A673 (cell line): ENCODE results near the gene RPL10A. TPM values are rescaled to one million over a fixed set of nuclear protein-coding genes. Genes with fewer than 3 reads are reported as not detected.

Source experiments
- BruUV-seq: library from RNA; stranded (reverse); fragments of 400-500 nt; replicated peaks from 2 replicates; lab custom pipeline; 2021; lab: Mats Ljungman, UMichigan
- CTCF ChIA-PET: fragments of 300-600 bp; sonication (Branson Sonifier 250); formaldehyde crosslinking; loops from one replicate; lab custom pipeline; 2022; ENCODE audit warnings: antibody characterized with exemption; lab: Charles Lee
- POLR2A ChIA-PET: fragments of 300-600 bp; sonication (Branson Sonifier 250); formaldehyde crosslinking; loops from one replicate; lab custom pipeline; 2022; ENCODE audit warnings: antibody characterized with exemption; ENCODE audit not compliant: low non-redundant PET; lab: Charles Lee
- DNase-seq: peaks from one replicate; pipeline ENCODE4 v3.0.0-alpha.2; 2015; ENCODE audit warnings: low spot score
- H3K27ac ChIP-seq: fragments of 200-600 bp; sonication (generic); 2 replicates; pipeline ENCODE4 v1.5.1; 2016; ENCODE audit warnings: mixed run types, low read depth, mild to moderate bottlenecking, mixed read lengths, antibody characterized with exemption, low read length; ENCODE audit not compliant: poor library complexity, severe bottlenecking
- H3K27me3 ChIP-seq: fragments of 200-600 bp; sonication (generic); replicated peaks from 2 replicates; pipeline ENCODE4 v1.6.1; 2017; ENCODE audit warnings: mixed run types, low read depth, mild to moderate bottlenecking, mixed read lengths, antibody characterized with exemption, low read length; ENCODE audit not compliant: insufficient read depth, poor library complexity
- H3K36me3 ChIP-seq: fragments of 200-600 bp; sonication (generic); 2 replicates; pipeline ENCODE4 v1.6.1; 2016; ENCODE audit warnings: mixed run types, mild to moderate bottlenecking, mixed read lengths, antibody characterized with exemption, low read length; ENCODE audit not compliant: insufficient read depth, poor library complexity, severe bottlenecking
- H3K4me1 ChIP-seq: fragments of 200-600 bp; sonication (generic); 2 replicates; pipeline ENCODE4 v1.6.1; 2017; ENCODE audit warnings: mixed run types, mild to moderate bottlenecking, mixed read lengths, antibody characterized with exemption, low read length; ENCODE audit not compliant: insufficient read depth, poor library complexity, severe bottlenecking
- H3K4me3 ChIP-seq: fragments of 200-600 bp; sonication (generic); 2 replicates; pipeline ENCODE4 v1.5.1; 2016; ENCODE audit warnings: low read depth, mixed run types, mild to moderate bottlenecking, mixed read lengths, low read length; ENCODE audit not compliant: poor library complexity, severe bottlenecking
- H3K9me3 ChIP-seq: fragments of 200-600 bp; sonication (generic); 2 replicates; pipeline ENCODE4 v1.6.1; 2016; ENCODE audit warnings: mixed run types, low read depth, mild to moderate bottlenecking, mixed read lengths, antibody characterized with exemption, low read length; ENCODE audit not compliant: poor library complexity, severe bottlenecking
- EZH2 ChIP-seq: fragments of 200-600 bp; sonication (generic); IDR thresholded peaks from 2 replicates; pipeline ENCODE4 v1.6.1; 2017; ENCODE audit warnings: borderline replicate concordance, low read depth, mild to moderate bottlenecking, mixed read lengths, antibody characterized with exemption, low read length; ENCODE audit not compliant: poor library complexity, severe bottlenecking
- intact Hi-C: fragments of 100-400 bp; cut with micrococcal nuclease; formaldehyde crosslinking; loops from one replicate; pipeline ENCODE4 v1.10.0; 2022; ENCODE audit not compliant: unreplicated experiment
- total RNA-seq: library from RNA; stranded (reverse); gene quantifications from 2 replicates; pipeline ENCODE4 v1.2.3, GENCODE V29; 2021
- TF ChIP-seq, protein P1 (sequence below): fragments of 300-800, 200-600 bp; sonication (generic); conservative IDR thresholded peaks from 2 replicates; pipeline ENCODE4 v1.5.1; 2017; ENCODE audit warnings: low read depth, mild to moderate bottlenecking, antibody characterized with exemption, low read length, moderate library complexity, mixed read lengths

Gene RPL10A
- total RNA-seq, 1 experiment from 2014 or later: 1,064 TPM

DNA sequence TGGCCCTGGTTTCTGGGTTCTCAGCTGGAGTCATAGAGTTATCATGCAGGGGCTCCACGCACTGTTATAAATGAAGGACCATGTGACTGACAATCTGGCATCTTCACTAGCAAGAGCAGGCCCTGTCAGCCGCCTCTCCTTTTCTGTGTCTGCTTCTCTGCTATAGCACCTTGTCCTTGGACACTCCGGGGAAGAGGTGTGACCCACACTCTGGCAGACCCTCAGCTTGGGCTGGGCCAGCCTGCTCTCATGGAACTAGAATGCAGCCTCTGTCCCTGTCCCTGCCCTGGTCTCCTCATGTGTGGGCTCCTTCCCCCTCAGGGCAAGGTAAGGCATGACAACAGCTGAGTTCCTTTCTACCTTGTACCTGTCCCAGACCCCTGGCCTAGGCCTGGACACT is 27.0 kb upstream of the RPL10A start:
- BruUV-seq: no TSS peak
- Histone ChIP-seq H3K27ac (no peak overlapping the region), H3K4me1 (no peaks in the 10 kb centered on the region), H3K27me3 (no peaks in the 10 kb centered on the region), H3K4me3 (no peak overlapping the region), H3K36me3 (no peaks in the 10 kb centered on the region), H3K9me3 (no peaks in the 10 kb centered on the region)
- TF ChIP-seq, protein P1, sequence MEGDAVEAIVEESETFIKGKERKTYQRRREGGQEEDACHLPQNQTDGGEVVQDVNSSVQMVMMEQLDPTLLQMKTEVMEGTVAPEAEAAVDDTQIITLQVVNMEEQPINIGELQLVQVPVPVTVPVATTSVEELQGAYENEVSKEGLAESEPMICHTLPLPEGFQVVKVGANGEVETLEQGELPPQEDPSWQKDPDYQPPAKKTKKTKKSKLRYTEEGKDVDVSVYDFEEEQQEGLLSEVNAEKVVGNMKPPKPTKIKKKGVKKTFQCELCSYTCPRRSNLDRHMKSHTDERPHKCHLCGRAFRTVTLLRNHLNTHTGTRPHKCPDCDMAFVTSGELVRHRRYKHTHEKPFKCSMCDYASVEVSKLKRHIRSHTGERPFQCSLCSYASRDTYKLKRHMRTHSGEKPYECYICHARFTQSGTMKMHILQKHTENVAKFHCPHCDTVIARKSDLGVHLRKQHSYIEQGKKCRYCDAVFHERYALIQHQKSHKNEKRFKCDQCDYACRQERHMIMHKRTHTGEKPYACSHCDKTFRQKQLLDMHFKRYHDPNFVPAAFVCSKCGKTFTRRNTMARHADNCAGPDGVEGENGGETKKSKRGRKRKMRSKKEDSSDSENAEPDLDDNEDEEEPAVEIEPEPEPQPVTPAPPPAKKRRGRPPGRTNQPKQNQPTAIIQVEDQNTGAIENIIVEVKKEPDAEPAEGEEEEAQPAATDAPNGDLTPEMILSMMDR: no peak
- TF ChIP-seq EZH2: no peak
- ChIA-PET POLR2A (no interaction called here), CTCF (no interaction called here)
- intact Hi-C loops: no loop called here
- DNase-seq: no peak

DNA sequence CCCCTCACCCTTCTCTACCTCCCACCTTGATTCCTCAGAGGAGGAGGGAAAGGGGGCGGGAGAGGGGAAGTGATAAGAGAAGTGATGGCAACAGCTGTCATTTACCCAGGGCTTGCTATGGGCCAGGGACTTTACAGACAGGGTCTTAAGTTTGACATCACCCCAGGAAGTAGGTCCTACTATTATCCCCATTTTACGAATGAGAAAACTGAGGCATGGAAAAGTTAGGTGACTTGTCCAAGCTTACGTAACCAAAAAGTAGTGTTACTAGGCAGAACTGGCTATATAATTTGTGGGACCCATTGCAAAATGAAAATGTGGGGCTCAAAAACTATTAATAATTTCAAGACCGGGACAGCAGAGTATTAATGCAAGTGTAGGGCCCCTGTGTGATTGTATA is 26.6 kb upstream of the RPL10A start:
- no peaks in the 10 kb centered on the region for H3K9me3 ChIP-seq
- no peak overlapping the region for H3K27ac ChIP-seq
- no peaks in the 10 kb centered on the region for H3K36me3 ChIP-seq
- DNase-seq: no peak
- no peak overlapping the region for H3K4me3 ChIP-seq
- BruUV-seq: no TSS peak
- POLR2A ChIA-PET: no interaction called here
- H3K4me1 ChIP-seq: no peaks in the 10 kb centered on the region
- CTCF ChIA-PET: no interaction called here
- intact Hi-C loops: no loop called here
- no peaks in the 10 kb centered on the region for H3K27me3 ChIP-seq
- TF ChIP-seq EZH2: no peak
- TF ChIP-seq, protein P1: no peak

DNA sequence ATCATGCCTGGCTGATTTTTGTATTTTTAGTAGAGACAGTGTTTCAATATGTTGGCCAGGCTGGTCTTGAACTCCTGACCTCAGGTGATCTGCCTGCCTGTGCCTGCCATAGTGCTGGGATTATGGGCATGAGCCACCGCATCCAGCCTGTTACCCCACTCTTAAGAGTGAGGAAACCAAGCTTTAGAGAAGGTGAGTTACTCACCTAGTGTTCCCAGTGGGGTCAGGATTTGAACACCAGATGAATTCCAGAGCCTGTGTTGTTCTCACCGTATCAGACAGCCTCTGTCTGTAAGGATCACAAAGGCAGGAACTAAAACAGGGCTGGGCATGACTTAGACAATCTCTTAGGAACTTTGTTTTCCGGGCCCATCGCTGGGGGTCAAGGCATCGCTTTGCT is 25.5 kb upstream of the RPL10A start:
- BruUV-seq: no TSS peak
- DNase-seq: no peak
- H3K4me3 ChIP-seq: no peak overlapping the region
- no peaks in the 10 kb centered on the region for H3K9me3 ChIP-seq
- no peaks in the 10 kb centered on the region for H3K4me1 ChIP-seq
- ChIA-PET CTCF (no interaction called here), POLR2A (no interaction called here)
- no peaks in the 10 kb centered on the region for H3K36me3 ChIP-seq
- intact Hi-C loops: no loop called here
- TF ChIP-seq EZH2: no peak
- TF ChIP-seq, protein P1: no peak
- no peak overlapping the region for H3K27ac ChIP-seq
- no peaks in the 10 kb centered on the region for H3K27me3 ChIP-seq
